Brain microvascular endothelial cell (primary cell): ENCODE data around the gene GIGYF1.
A peak's percentile ranks its signal among the peaks of the same experiment; 100 is the strongest.

Experiments used
- DNase-seq: peaks from one replicate; pipeline ENCODE4 v3.0.0-alpha.2; 2020
- H3K27ac ChIP-seq: fragments of 250-450 bp; sonication (Bioruptor Pico); 2 replicates; pipeline ENCODE4 v1.5.1; 2020; ENCODE audit warnings: mild to moderate bottlenecking, moderate library complexity
- H3K27me3 ChIP-seq: fragments of 250-450 bp; sonication (Bioruptor Pico); replicated peaks from 2 replicates; pipeline ENCODE4 v1.5.1; 2020; ENCODE audit warnings: mild to moderate bottlenecking
- H3K36me3 ChIP-seq: fragments of 250-450 bp; sonication (Bioruptor Pico); replicated peaks from 2 replicates; pipeline ENCODE4 v1.5.1; 2020; ENCODE audit warnings: mild to moderate bottlenecking
- H3K4me3 ChIP-seq: 2 replicates; pipeline ENCODE4 v1.5.1; 2011; ENCODE audit warnings: low read depth, mild to moderate bottlenecking, control low read depth, low read length, moderate library complexity
- CTCF ChIP-seq: IDR thresholded peaks from 2 replicates; pipeline ENCODE4 v1.5.1; 2011; ENCODE audit warnings: low read depth, mild to moderate bottlenecking, moderate library complexity, low read length, control low read depth, inconsistent platforms; ENCODE audit errors: missing control alignments
- in situ Hi-C: cut with HindIII; loops from 2 replicates; pipeline ENCODE4 v1.10.0; 2017; ENCODE audit warnings: low sequenced_read_pairs, low pct_ligation_motif_present

The GIGYF1 gene

GRCh38 chr7:100676501-100677306, 17.3 kb downstream of the GIGYF1 start:
- Histone ChIP-seq H3K27ac (no peak overlapping the region), H3K36me3 (peaks cover 46% of the 10 kb centered on the region), H3K4me3 (peak overlapping the region; percentile 89), H3K27me3 (no peaks in the 10 kb centered on the region)
- no peak for DNase-seq
- no peak for TF ChIP-seq CTCF
- in situ Hi-C loops: no loop called here

GRCh38 chr7:100675581-100676350, 18.3 kb downstream of the GIGYF1 start:
- TF ChIP-seq CTCF: no peak
- Histone ChIP-seq H3K36me3 (peaks cover 39% of the 10 kb centered on the region), H3K4me3 (peak overlapping the region; percentile 89), H3K27me3 (no peaks in the 10 kb centered on the region), H3K27ac (peak overlapping the region; percentile 22)
- peak; percentile 40 for DNase-seq
- in situ Hi-C loops: no loop called here

- H3K4me3 ChIP-seq: peak overlapping the region; percentile 89
- no peaks in the 10 kb centered on the region for H3K27me3 ChIP-seq
- no peak for TF ChIP-seq CTCF
- no peak for DNase-seq
- H3K27ac ChIP-seq: no peak overlapping the region
- H3K36me3 ChIP-seq: peaks cover 34% of the 10 kb centered on the region
- in situ Hi-C loops: no loop called here
These were observed 19.0 kb downstream of the GIGYF1 start for GRCh38 chr7:100675105-100675451.

- Histone ChIP-seq H3K27me3 (no peaks in the 10 kb centered on the region), H3K27ac (no peak overlapping the region), H3K4me3 (peak overlapping the region; percentile 89), H3K36me3 (peaks cover 31% of the 10 kb centered on the region)
- DNase-seq: no peak
- TF ChIP-seq CTCF: no peak
- in situ Hi-C loops: no loop called here
These were observed 19.5 kb downstream of the GIGYF1 start for GRCh38 chr7:100674411-100675104.

GRCh38 chr7:100673942-100674410, 20.1 kb downstream of the GIGYF1 start:
- Histone ChIP-seq H3K27me3 (no peaks in the 10 kb centered on the region), H3K36me3 (peaks cover 25% of the 10 kb centered on the region), H3K27ac (peak overlapping the region; percentile 99), H3K4me3 (peak overlapping the region; percentile 89)
- no peak for DNase-seq
- no peak for TF ChIP-seq CTCF
- in situ Hi-C loops: no loop called here
